GM23338 (cell line): ENCODE measurements around the gene RPEL1. TPM values are rescaled to one million over a fixed set of nuclear protein-coding genes. Genes with fewer than 3 reads are reported as not detected.

ENCODE experiments used
- ATAC-seq: fragments of 200-7000 bp; cut with Tn5 transposase; 3 replicates; pipeline ENCODE4 v1.9.1; 2020
- DNase-seq: peaks from one replicate; pipeline ENCODE4 v3.0.0-alpha.2; 2015; ENCODE audit warnings: low spot score
- H2AFZ ChIP-seq: fragments of 200-600 bp; sonication (generic); 2 replicates; pipeline ENCODE4 v1.8.0; 2016; ENCODE audit warnings: antibody characterized with exemption, mild to moderate bottlenecking, moderate library complexity
- H3F3A ChIP-seq: fragments of 200-600 bp; sonication (generic); replicated peaks from 2 replicates; pipeline ENCODE4 v1.8.0; 2017; ENCODE audit warnings: antibody characterized with exemption, mixed run types, low read depth
- H3K27ac ChIP-seq: fragments of 200-600 bp; sonication (generic); 2 replicates; pipeline ENCODE4 v1.6.1; 2016; ENCODE audit warnings: low read depth
- H3K27me3 ChIP-seq: fragments of 200-600 bp; sonication (generic); 2 replicates; pipeline ENCODE4 v1.8.0; 2016; ENCODE audit warnings: mild to moderate bottlenecking, mixed run types, moderate library complexity; ENCODE audit not compliant: insufficient read depth
- H3K36me3 ChIP-seq: fragments of 200-600 bp; sonication (generic); 2 replicates; pipeline ENCODE4 v1.8.0; 2016; ENCODE audit warnings: mild to moderate bottlenecking; ENCODE audit not compliant: insufficient read depth
- H3K4me1 ChIP-seq: fragments of 200-600 bp; sonication (generic); 2 replicates; pipeline ENCODE4 v1.8.0; 2016; ENCODE audit warnings: mild to moderate bottlenecking, moderate library complexity; ENCODE audit not compliant: insufficient read depth
- H3K4me2 ChIP-seq: fragments of 200-600 bp; sonication (generic); 2 replicates; pipeline ENCODE4 v1.7.1; 2017; ENCODE audit warnings: mixed run types
- H3K4me3 ChIP-seq: fragments of 200-600 bp; sonication (generic); 2 replicates; pipeline ENCODE4 v1.6.1; 2016; ENCODE audit warnings: mixed run types
- H3K79me2 ChIP-seq: fragments of 200-600 bp; sonication (generic); replicated peaks from 2 replicates; pipeline ENCODE4 v1.8.0; 2017; ENCODE audit warnings: mild to moderate bottlenecking; ENCODE audit not compliant: insufficient read depth
- H3K9me2 ChIP-seq: fragments of 200-600 bp; sonication (generic); 2 replicates; pipeline ENCODE4 v1.8.0; 2017; ENCODE audit not compliant: insufficient read depth
- H4K20me1 ChIP-seq: fragments of 200-600 bp; sonication (generic); replicated peaks from 2 replicates; pipeline ENCODE4 v1.8.0; 2017; ENCODE audit warnings: mild to moderate bottlenecking; ENCODE audit not compliant: insufficient read depth
- H3K27ac Mint-ChIP-seq: 2 replicates; pipeline ENCODE4 v1.8.0; 2020; ENCODE audit warnings: inconsistent platforms, mild to moderate bottlenecking, moderate library complexity, mixed read lengths
- H3K27me3 Mint-ChIP-seq: 3 replicates; pipeline ENCODE4 v1.8.0; 2022; ENCODE audit warnings: low read depth, mild to moderate bottlenecking, moderate library complexity, mixed read lengths, inconsistent platforms; ENCODE audit not compliant: insufficient read depth, poor library complexity
- H3K36me3 Mint-ChIP-seq: 3 replicates; pipeline ENCODE4 v1.8.0; 2021; ENCODE audit warnings: low read depth, mild to moderate bottlenecking, inconsistent platforms, moderate library complexity, mixed read lengths
- H3K4me1 Mint-ChIP-seq: 3 replicates; pipeline ENCODE4 v1.8.0; 2020; ENCODE audit warnings: mild to moderate bottlenecking, inconsistent platforms, mixed read lengths
- H3K4me3 Mint-ChIP-seq: 3 replicates; pipeline ENCODE4 v1.8.0; 2021; ENCODE audit warnings: moderate library complexity, mild to moderate bottlenecking, inconsistent platforms, mixed read lengths
- H3K9me3 Mint-ChIP-seq: 3 replicates; pipeline ENCODE4 v1.8.0; 2020; ENCODE audit warnings: moderate library complexity, mild to moderate bottlenecking, inconsistent platforms, mixed read lengths
- CREB1 ChIP-seq: fragments of 250-450 bp; sonication (Bioruptor Pico); IDR thresholded peaks from 2 replicates; pipeline ENCODE4 v1.5.0; 2020; ENCODE audit warnings: low read depth, mild to moderate bottlenecking, moderate library complexity
- EZH2 ChIP-seq: fragments of 200-600 bp; sonication (generic); IDR thresholded peaks from one replicate; pipeline ENCODE4 v1.8.0; 2017; ENCODE audit warnings: antibody characterized with exemption, mild to moderate bottlenecking, low read depth; ENCODE audit not compliant: unreplicated experiment
- EZH2phosphoT487 ChIP-seq: fragments of 200-600 bp; sonication (generic); IDR thresholded peaks from one replicate; pipeline ENCODE4 v1.8.1; 2018; ENCODE audit warnings: antibody characterized with exemption; ENCODE audit not compliant: unreplicated experiment
- NANOG ChIP-seq: IDR thresholded peaks from 2 replicates; pipeline ENCODE4 v1.6.1; 2016; ENCODE audit warnings: antibody characterized with exemption, borderline replicate concordance
- POLR2AphosphoS5 ChIP-seq: IDR thresholded peaks from 2 replicates; pipeline ENCODE4 v1.6.1; 2016; ENCODE audit warnings: antibody characterized with exemption, low read depth
- ZNF114 ChIP-seq: fragments of 250-450 bp; sonication (Bioruptor Pico); IDR thresholded peaks from 2 replicates; pipeline ENCODE4 v1.5.0; 2020; ENCODE audit warnings: mild to moderate bottlenecking, moderate library complexity
- polyA plus RNA-seq: library from polyadenylated mRNA; unstranded; fragments of >200 nt; fragmentation: Nextera tagmentation; extraction: Ambion mirVana; gene quantifications from 2 replicates; pipeline ENCODE4 v1.2.1, GENCODE V29; 2016
- total RNA-seq: library from RNA; depleted of rRNA; stranded (reverse); fragments of >200 nt; shearing (Covaris generic); gene quantifications from 2 replicates; pipeline ENCODE4 v1.2.3, GENCODE V29; 2014
- TF ChIP-seq, protein P1 (sequence below): fragments of 250-450 bp; sonication (Bioruptor Pico); IDR thresholded peaks from 2 replicates; pipeline ENCODE4 v1.5.0; 2020; ENCODE audit warnings: mild to moderate bottlenecking, moderate library complexity
- TF ChIP-seq, protein P2 (sequence below): IDR thresholded peaks from one replicate; pipeline ENCODE4 v1.6.1; 2018; ENCODE audit warnings: antibody characterized with exemption; ENCODE audit not compliant: unreplicated experiment

RPEL1 gene
- total and polyA plus RNA-seq, 2 experiments from 2014 or later: not detected

DNA sequence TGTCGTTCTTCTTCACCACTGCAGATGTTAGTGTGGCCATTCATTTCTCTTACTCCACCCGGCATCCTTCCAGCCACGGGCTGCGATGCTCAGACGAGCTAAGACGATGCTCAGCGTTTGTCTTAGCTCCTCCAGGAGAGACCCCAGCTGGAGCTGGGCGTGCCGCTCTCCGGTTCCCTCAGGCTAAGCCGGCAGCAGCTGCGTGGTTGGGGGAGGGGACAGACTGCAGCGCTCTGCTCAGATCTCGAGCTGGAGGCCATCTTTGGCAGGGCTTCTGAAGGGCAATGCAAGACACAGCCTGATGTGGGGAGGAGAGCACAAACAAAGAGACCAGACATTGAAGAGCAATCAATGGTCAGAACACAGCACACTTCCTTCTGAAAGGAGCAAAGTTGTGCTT, 36.1 kb downstream of the RPEL1 start:
- no peaks in the 10 kb centered on the region for H3K79me2 ChIP-seq
- TF ChIP-seq EZH2phosphoT487 (no peak), EZH2 (no peak), NANOG (no peak), ZNF114 (CRISPR knock-in tag) (no peak), POLR2AphosphoS5 (peak; percentile 53), CREB1 (CRISPR knock-in tag) (peak; percentile 24; the same call in 1 of the 2 replicates)
- TF ChIP-seq, protein P1, sequence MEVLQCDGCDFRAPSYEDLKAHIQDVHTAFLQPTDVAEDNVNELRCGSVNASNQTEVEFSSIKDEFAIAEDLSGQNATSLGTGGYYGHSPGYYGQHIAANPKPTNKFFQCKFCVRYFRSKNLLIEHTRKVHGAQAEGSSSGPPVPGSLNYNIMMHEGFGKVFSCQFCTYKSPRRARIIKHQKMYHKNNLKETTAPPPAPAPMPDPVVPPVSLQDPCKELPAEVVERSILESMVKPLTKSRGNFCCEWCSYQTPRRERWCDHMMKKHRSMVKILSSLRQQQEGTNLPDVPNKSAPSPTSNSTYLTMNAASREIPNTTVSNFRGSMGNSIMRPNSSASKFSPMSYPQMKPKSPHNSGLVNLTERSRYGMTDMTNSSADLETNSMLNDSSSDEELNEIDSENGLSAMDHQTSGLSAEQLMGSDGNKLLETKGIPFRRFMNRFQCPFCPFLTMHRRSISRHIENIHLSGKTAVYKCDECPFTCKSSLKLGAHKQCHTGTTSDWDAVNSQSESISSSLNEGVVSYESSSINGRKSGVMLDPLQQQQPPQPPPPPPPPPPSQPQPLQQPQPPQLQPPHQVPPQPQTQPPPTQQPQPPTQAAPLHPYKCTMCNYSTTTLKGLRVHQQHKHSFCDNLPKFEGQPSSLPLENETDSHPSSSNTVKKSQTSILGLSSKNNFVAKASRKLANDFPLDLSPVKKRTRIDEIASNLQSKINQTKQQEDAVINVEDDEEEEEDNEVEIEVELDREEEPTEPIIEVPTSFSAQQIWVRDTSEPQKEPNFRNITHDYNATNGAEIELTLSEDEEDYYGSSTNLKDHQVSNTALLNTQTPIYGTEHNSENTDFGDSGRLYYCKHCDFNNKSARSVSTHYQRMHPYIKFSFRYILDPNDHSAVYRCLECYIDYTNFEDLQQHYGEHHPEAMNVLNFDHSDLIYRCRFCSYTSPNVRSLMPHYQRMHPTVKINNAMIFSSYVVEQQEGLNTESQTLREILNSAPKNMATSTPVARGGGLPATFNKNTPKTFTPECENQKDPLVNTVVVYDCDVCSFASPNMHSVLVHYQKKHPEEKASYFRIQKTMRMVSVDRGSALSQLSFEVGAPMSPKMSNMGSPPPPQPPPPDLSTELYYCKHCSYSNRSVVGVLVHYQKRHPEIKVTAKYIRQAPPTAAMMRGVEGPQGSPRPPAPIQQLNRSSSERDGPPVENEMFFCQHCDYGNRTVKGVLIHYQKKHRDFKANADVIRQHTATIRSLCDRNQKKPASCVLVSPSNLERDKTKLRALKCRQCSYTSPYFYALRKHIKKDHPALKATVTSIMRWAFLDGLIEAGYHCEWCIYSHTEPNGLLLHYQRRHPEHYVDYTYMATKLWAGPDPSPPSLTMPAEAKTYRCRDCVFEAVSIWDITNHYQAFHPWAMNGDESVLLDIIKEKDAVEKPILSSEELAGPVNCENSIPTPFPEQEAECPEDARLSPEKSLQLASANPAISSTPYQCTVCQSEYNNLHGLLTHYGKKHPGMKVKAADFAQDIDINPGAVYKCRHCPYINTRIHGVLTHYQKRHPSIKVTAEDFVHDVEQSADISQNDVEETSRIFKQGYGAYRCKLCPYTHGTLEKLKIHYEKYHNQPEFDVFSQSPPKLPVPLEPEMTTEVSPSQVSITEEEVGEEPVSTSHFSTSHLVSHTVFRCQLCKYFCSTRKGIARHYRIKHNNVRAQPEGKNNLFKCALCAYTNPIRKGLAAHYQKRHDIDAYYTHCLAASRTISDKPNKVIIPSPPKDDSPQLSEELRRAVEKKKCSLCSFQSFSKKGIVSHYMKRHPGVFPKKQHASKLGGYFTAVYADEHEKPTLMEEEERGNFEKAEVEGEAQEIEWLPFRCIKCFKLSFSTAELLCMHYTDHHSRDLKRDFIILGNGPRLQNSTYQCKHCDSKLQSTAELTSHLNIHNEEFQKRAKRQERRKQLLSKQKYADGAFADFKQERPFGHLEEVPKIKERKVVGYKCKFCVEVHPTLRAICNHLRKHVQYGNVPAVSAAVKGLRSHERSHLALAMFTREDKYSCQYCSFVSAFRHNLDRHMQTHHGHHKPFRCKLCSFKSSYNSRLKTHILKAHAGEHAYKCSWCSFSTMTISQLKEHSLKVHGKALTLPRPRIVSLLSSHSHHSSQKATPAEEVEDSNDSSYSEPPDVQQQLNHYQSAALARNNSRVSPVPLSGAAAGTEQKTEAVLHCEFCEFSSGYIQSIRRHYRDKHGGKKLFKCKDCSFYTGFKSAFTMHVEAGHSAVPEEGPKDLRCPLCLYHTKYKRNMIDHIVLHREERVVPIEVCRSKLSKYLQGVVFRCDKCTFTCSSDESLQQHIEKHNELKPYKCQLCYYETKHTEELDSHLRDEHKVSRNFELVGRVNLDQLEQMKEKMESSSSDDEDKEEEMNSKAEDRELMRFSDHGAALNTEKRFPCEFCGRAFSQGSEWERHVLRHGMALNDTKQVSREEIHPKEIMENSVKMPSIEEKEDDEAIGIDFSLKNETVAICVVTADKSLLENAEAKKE: peak; percentile 79
- TF ChIP-seq, protein P2, sequence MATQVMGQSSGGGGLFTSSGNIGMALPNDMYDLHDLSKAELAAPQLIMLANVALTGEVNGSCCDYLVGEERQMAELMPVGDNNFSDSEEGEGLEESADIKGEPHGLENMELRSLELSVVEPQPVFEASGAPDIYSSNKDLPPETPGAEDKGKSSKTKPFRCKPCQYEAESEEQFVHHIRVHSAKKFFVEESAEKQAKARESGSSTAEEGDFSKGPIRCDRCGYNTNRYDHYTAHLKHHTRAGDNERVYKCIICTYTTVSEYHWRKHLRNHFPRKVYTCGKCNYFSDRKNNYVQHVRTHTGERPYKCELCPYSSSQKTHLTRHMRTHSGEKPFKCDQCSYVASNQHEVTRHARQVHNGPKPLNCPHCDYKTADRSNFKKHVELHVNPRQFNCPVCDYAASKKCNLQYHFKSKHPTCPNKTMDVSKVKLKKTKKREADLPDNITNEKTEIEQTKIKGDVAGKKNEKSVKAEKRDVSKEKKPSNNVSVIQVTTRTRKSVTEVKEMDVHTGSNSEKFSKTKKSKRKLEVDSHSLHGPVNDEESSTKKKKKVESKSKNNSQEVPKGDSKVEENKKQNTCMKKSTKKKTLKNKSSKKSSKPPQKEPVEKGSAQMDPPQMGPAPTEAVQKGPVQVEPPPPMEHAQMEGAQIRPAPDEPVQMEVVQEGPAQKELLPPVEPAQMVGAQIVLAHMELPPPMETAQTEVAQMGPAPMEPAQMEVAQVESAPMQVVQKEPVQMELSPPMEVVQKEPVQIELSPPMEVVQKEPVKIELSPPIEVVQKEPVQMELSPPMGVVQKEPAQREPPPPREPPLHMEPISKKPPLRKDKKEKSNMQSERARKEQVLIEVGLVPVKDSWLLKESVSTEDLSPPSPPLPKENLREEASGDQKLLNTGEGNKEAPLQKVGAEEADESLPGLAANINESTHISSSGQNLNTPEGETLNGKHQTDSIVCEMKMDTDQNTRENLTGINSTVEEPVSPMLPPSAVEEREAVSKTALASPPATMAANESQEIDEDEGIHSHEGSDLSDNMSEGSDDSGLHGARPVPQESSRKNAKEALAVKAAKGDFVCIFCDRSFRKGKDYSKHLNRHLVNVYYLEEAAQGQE: peak; percentile 42
- peak overlapping the region; percentile 54; the same call in 1 of the 2 replicates for H3K27ac Mint-ChIP-seq
- H3K4me3 ChIP-seq: peak overlapping the region; percentile 32
- no peaks in the 10 kb centered on the region for H3K9me2 ChIP-seq
- H3K4me3 Mint-ChIP-seq: peak overlapping the region; percentile 65
- H2AFZ ChIP-seq: peak overlapping the region; percentile 61; the same call in 1 of the 2 replicates
- H3K36me3 Mint-ChIP-seq: no peaks in the 10 kb centered on the region; the same call in 2 of the 3 replicates
- H3K27ac ChIP-seq: 0 out of 2 replicates have a peak overlapping the region, but pooled peaks have one; percentile 41
- peaks cover 45% of the 10 kb centered on the region for H3K27me3 ChIP-seq
- H3F3A ChIP-seq: peaks cover 24% of the 10 kb centered on the region
- H3K36me3 ChIP-seq: no peaks in the 10 kb centered on the region
- peaks cover 25% of the 10 kb centered on the region for H3K4me1 Mint-ChIP-seq
- H3K4me1 ChIP-seq: peaks cover 28% of the 10 kb centered on the region
- peak overlapping the region; percentile 61 for H3K4me2 ChIP-seq
- DNase-seq: peak; percentile 97
- H3K27me3 Mint-ChIP-seq: peaks cover 35% of the 10 kb centered on the region
- H3K9me3 Mint-ChIP-seq: no peaks in the 10 kb centered on the region; the same call in 2 of the 3 replicates
- peaks cover 19% of the 10 kb centered on the region for H4K20me1 ChIP-seq
- ATAC-seq: peak; percentile 79
